H1 (cell line): ENCODE measurements around the gene ASXL2. TPM values are rescaled to one million over a fixed set of nuclear protein-coding genes. Genes with fewer than 3 reads are reported as not detected.
A peak's percentile ranks its signal among the peaks of the same experiment; 100 is the strongest.

Experiments used
- CTCF ChIA-PET: fragments of 300-600 bp; sonication (Branson Sonifier 250); formaldehyde crosslinking; loops from one replicate; lab custom pipeline; 2021; ENCODE audit not compliant: partially characterized antibody; lab: Charles Lee
- POLR2A ChIA-PET: fragments of 300-600 bp; sonication (Branson Sonifier 250); formaldehyde crosslinking; loops from one replicate; lab custom pipeline; 2021; ENCODE audit warnings: inconsistent platforms; ENCODE audit not compliant: partially characterized antibody; lab: Charles Lee
- DNase-seq, 2 experiments: peaks; one replicate each; pipeline versions ENCODE4 v3.0.0 to v3.0.0-alpha.2; 2010 to 2022; ENCODE audit warnings: low spot score in 2 of 2, low read depth in 1 of 2, mixed read lengths in 1 of 2
- FAIRE-seq: peaks from 2 replicates; lab custom pipeline; 2011; peaks lifted over from hg19 to GRCh38; lab: Jason Lieb, UNC
- H2AFZ ChIP-seq: 2 replicates; pipeline ENCODE4 v1.8.1; 2012; ENCODE audit warnings: low read length, inconsistent platforms
- H2AK5ac ChIP-seq: 2 replicates; pipeline ENCODE4 v1.6.1; 2013; ENCODE audit warnings: low read depth, low read length
- H2BK120ac ChIP-seq: replicated peaks from 2 replicates; pipeline ENCODE3; 2013; ENCODE audit warnings: low read depth, low read length, inconsistent platforms
- H2BK12ac ChIP-seq: 2 replicates; pipeline ENCODE4 v1.6.1; 2013; ENCODE audit warnings: low read depth, low read length
- H2BK15ac ChIP-seq: 2 replicates; pipeline ENCODE4 v1.6.1; 2013; ENCODE audit warnings: low read length
- H2BK20ac ChIP-seq: 2 replicates; pipeline ENCODE4 v1.6.1; 2013; ENCODE audit warnings: low read length
- H2BK5ac ChIP-seq: 2 replicates; pipeline ENCODE4 v1.6.1; 2013; ENCODE audit warnings: low read depth, low read length
- H3K14ac ChIP-seq: 2 replicates; pipeline ENCODE4 v1.6.1; 2013; ENCODE audit warnings: inconsistent platforms; ENCODE audit not compliant: insufficient read length
- H3K18ac ChIP-seq: 2 replicates; pipeline ENCODE4 v1.6.1; 2013; ENCODE audit warnings: low read length; ENCODE audit errors: extremely low read depth
- H3K23ac ChIP-seq: 2 replicates; pipeline ENCODE4 v1.6.1; 2013; ENCODE audit warnings: inconsistent platforms; ENCODE audit not compliant: insufficient read length
- H3K23me2 ChIP-seq: 2 replicates; pipeline ENCODE4 v1.6.1; 2013; ENCODE audit warnings: low read depth, low read length
- H3K27ac ChIP-seq: 2 replicates; pipeline ENCODE4 v1.6.1; 2011; ENCODE audit warnings: low read depth, low read length, inconsistent platforms
- H3K27me3 ChIP-seq, 4 experiments: replicated peaks in 1 of 4; 1 replicate in 1 of 4; 2 replicates in 3 of 4; pipeline versions ENCODE4 v1.6.1 to v1.8.1; 2011 to 2013; ENCODE audit warnings: low read length in 3 of 4, mild to moderate bottlenecking in 3 of 4, inconsistent platforms in 2 of 4, mixed read lengths in 2 of 4, moderate library complexity in 1 of 4; ENCODE audit not compliant: control insufficient read depth in 3 of 4, insufficient read depth in 3 of 4; ENCODE audit errors: extremely low read depth in 1 of 4
- H3K36me3 ChIP-seq, 4 experiments: 2 replicates each; pipeline versions ENCODE4 v1.6.1 to v1.8.1; 2011 to 2013; ENCODE audit warnings: mild to moderate bottlenecking in 4 of 4, low read length in 3 of 4, moderate library complexity in 2 of 4, control low read depth in 1 of 4, inconsistent platforms in 1 of 4; ENCODE audit not compliant: insufficient read depth in 4 of 4, control insufficient read depth in 2 of 4
- H3K4ac ChIP-seq: replicated peaks from 2 replicates; pipeline ENCODE3; 2013; ENCODE audit warnings: low read length, low read depth, mixed read lengths, inconsistent platforms; ENCODE audit not compliant: insufficient read length
- H3K4me1 ChIP-seq, 4 experiments: replicated peaks in 1 of 4; 1 replicate in 1 of 4; 2 replicates in 3 of 4; pipeline versions ENCODE4 v1.6.1 to v1.8.1; 2011 to 2013; ENCODE audit warnings: low read length in 3 of 4, inconsistent platforms in 2 of 4, mixed read lengths in 1 of 4; ENCODE audit not compliant: insufficient read depth in 4 of 4, control insufficient read depth in 3 of 4
- H3K4me2 ChIP-seq, 2 experiments: 2 replicates each; pipeline versions ENCODE4 v1.6.1 to v1.8.1; 2011 to 2013; ENCODE audit warnings: low read depth in 2 of 2, low read length in 2 of 2, control low read depth in 1 of 2, inconsistent platforms in 1 of 2, mild to moderate bottlenecking in 1 of 2; ENCODE audit not compliant: insufficient read depth in 1 of 2
- H3K4me3 ChIP-seq, 4 experiments: fragments of 200-600, 300-600 bp in 1 of 4; sonication (generic), shearing (Covaris generic), sonication (Bioruptor Twin) in 1 of 4; 2 replicates each; pipeline versions ENCODE4 v1.5.1 to v1.8.1; 2011 to 2016; ENCODE audit warnings: low read length in 4 of 4, low read depth in 3 of 4, control low read depth in 2 of 4, inconsistent platforms in 2 of 4, mild to moderate bottlenecking in 2 of 4, mixed read lengths in 1 of 4, moderate library complexity in 1 of 4; ENCODE audit not compliant: insufficient read depth in 2 of 4; ENCODE audit errors: extremely low read depth in 1 of 4
- H3K56ac ChIP-seq: replicated peaks from 2 replicates; pipeline ENCODE3; 2013; ENCODE audit warnings: low read depth, mild to moderate bottlenecking, mixed read lengths, low read length, inconsistent platforms; ENCODE audit not compliant: insufficient read length
- H3K79me1 ChIP-seq: 2 replicates; pipeline ENCODE4 v1.6.1; 2013; ENCODE audit warnings: low read depth, low read length, control low read depth
- H3K79me2 ChIP-seq, 2 experiments: 2 replicates each; pipeline versions ENCODE4 v1.6.1 to v1.8.1; 2012 to 2013; ENCODE audit warnings: low read length in 2 of 2, mild to moderate bottlenecking in 2 of 2, inconsistent platforms in 1 of 2; ENCODE audit not compliant: insufficient read depth in 2 of 2, control insufficient read depth in 1 of 2
- H3K9ac ChIP-seq, 4 experiments: replicated peaks in 1 of 4; 1 replicate in 1 of 4; 2 replicates in 3 of 4; pipeline versions ENCODE4 v1.6.1 to v1.8.1; 2011 to 2013; ENCODE audit warnings: low read depth in 3 of 4, low read length in 3 of 4, control low read depth in 2 of 4, mild to moderate bottlenecking in 2 of 4, moderate library complexity in 2 of 4, inconsistent platforms in 1 of 4; ENCODE audit errors: extremely low read depth in 1 of 4
- H3K9me3 ChIP-seq, 2 experiments: 2 replicates each; pipeline versions ENCODE4 v1.6.1 to v1.8.1; 2012 to 2013; ENCODE audit warnings: mild to moderate bottlenecking in 2 of 2, moderate library complexity in 2 of 2, control low read depth in 1 of 2, inconsistent platforms in 1 of 2, low read depth in 1 of 2, low read length in 1 of 2, mixed read lengths in 1 of 2; ENCODE audit not compliant: insufficient read depth in 2 of 2
- H4K20me1 ChIP-seq, 2 experiments: replicated peaks in 1 of 2; 2 replicates each; pipeline versions ENCODE3 to v1.8.1; 2011 to 2013; ENCODE audit warnings: inconsistent platforms in 2 of 2, low read length in 2 of 2, mild to moderate bottlenecking in 1 of 2; ENCODE audit not compliant: insufficient read depth in 2 of 2, control insufficient read depth in 1 of 2
- H4K5ac ChIP-seq: 2 replicates; pipeline ENCODE4 v1.6.1; 2013; ENCODE audit warnings: low read length, low read depth, mixed read lengths, inconsistent platforms; ENCODE audit not compliant: insufficient read length
- H4K8ac ChIP-seq: 2 replicates; pipeline ENCODE4 v1.8.0; 2013; ENCODE audit warnings: mild to moderate bottlenecking, moderate library complexity, low read length, inconsistent platforms; ENCODE audit not compliant: insufficient read depth; ENCODE audit errors: extremely low read depth
- H4K91ac ChIP-seq: replicated peaks from 2 replicates; pipeline ENCODE3; 2013; ENCODE audit warnings: low read length, mixed read lengths, inconsistent platforms; ENCODE audit not compliant: insufficient read length
- CBX8 ChIP-seq: fragments of 300-800, 300-1000 bp; sonication (generic); IDR thresholded peaks from 2 replicates; pipeline ENCODE4 v1.7.1; 2016; ENCODE audit warnings: low read depth, low read length, borderline replicate concordance
- CHD2 ChIP-seq: IDR thresholded peaks from 2 replicates; pipeline ENCODE4 v1.6.1; 2012; ENCODE audit warnings: low read length, improper control_type of control experiment
- SIN3A ChIP-seq, 2 experiments: IDR thresholded peaks in 1 of 2; conservative IDR thresholded peaks in 1 of 2; 2 replicates each; pipeline ENCODE4 v1.6.1; 2011 to 2012; ENCODE audit warnings: low read length in 2 of 2, improper control_type of control experiment in 1 of 2, low read depth in 1 of 2, mild to moderate bottlenecking in 1 of 2
- WGBS, 2 experiments: shearing (Covaris generic) in 1 of 2; methylation state at CpG; one replicate each; pipeline versions ENCODE4 v1.1.6 to v1.1.7; 2013 to 2015; ENCODE audit warnings: low lambda C conversion rate in 2 of 2, mixed read lengths in 2 of 2, inconsistent platforms in 1 of 2, low coverage in 1 of 2, missing lambda C conversion rate in 1 of 2; ENCODE audit not compliant: insufficient replicate concordance in 2 of 2, insufficient coverage in 1 of 2, insufficient read length in 1 of 2; ENCODE audit errors: extremely low coverage in 1 of 2, missing lambda C conversion rate in 1 of 2; 5-methylcytosine and 5-hydroxymethylcytosine counted together
- polyA plus RNA-seq, 7 experiments: library from polyadenylated mRNA; depleted of rRNA in 3 of 7; stranded (reverse) in 5 of 7; unstranded in 2 of 7; fragments of >200 nt in 5 of 7; fragments of 200-250 nt in 2 of 7; gene quantifications; 1 replicate in 5 of 7; 2 replicates in 1 of 7; 4 replicates in 1 of 7; pipeline versions ENCODE4 v1.2.1 to v1.2.3, GENCODE V29; 2011 to 2013; ENCODE audit warnings: missing spikeins in 2 of 7, mixed read lengths in 2 of 7
- total RNA-seq: library from RNA; stranded (reverse); fragmentation: NEBNext Ultra II Directional; extraction: Animal tissue kit (Norgen Biotek cat#: 25700); gene quantifications from 2 replicates; pipeline ENCODE4 v1.2.1, GENCODE V29; 2021

Gene ASXL2
- total and polyA plus RNA-seq, 2 of the 8 experiments (the other 6 are each of a cell fraction or from before 2014, with no cell fraction given): 7.2 to 41.3 TPM

DNA sequence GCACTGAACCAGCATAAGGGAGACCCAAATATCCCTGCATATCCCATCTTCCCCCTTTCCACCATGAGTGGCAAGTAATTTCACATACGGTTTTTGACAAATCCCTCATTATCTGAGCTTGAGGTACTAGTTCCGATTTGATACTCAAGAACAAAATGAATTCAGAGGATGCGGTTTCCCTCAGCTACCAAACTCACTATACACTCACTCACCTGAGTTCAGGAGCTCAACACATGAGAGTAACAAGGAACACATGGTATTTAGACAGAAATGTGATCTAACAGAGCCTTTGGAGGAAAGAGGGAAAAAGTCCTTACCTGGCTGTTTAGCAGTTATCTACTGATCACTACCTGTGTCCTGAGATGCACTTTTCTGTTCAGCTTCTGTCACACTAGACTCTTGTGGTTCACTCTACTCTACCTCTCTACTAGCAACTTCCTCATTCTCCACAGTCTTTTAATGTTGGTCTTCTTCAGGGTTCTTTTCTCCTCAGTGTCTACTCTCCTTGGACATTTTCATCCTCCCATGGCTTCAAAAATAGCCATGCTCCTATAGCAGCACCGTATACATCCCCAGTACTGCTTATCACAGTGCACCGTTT, 25.1 kb downstream of the ASXL2 start:
- no peak overlapping the region for H3K23ac ChIP-seq
- no peak overlapping the region for H3K4me3 ChIP-seq
- ChIA-PET POLR2A (interaction anchor here (0.6 to 1.8 kb wide), 3 partner anchors 26 to 276 kb away, joined by 3 to 4 read pairs (median 3); partner anchors contain the start of gene ASXL2), CTCF (interaction anchor here (0.6 to 6.3 kb wide), 25 partner anchors 12 to 1399 kb away, joined by 3 to 85 read pairs (median 6); partner anchors contain the start of gene ASXL2)
- H3K79me2 ChIP-seq: peaks cover 0 to 72% of the 10 kb centered on the region in 2 experiments; a peak in 2 of 4 replicates
- no peak overlapping the region for H2AK5ac ChIP-seq
- no peak overlapping the region for H4K8ac ChIP-seq
- H3K27ac ChIP-seq: peak overlapping the region; percentile 18; the same call in 1 of the 2 replicates
- H3K4me1 ChIP-seq: peaks cover 0 to 4% (median 3%) of the 10 kb centered on the region in 4 experiments; a peak in 3 of 7 replicates
- 94% methylated on average over 5 of the region's 5 CpGs; no CpG with 5 or more reads in 1 of the 2 experiments for WGBS, 2 experiments
- no peak overlapping the region for H3K9ac ChIP-seq
- H2BK120ac ChIP-seq: no peak overlapping the region
- H3K4me2 ChIP-seq: no peak overlapping the region
- no peak for TF ChIP-seq SIN3A (conservative IDR thresholded peaks at IDR 0.05 in 1 of 2, IDR thresholded peaks at IDR 0.05 in 1 of 2; ENCODE audit: low read depth in 1 of 2, low read length in 2 of 2)
- no peak for TF ChIP-seq CHD2
- TF ChIP-seq CBX8: no peak
- TF ChIP-seq, all 59 proteins: peak for 0
- DNase-seq (no peak), FAIRE-seq (no peak)
- H2BK20ac ChIP-seq: no peak overlapping the region
- no peak overlapping the region for H3K56ac ChIP-seq
- H3K18ac ChIP-seq: no peak overlapping the region
- H4K5ac ChIP-seq: no peak overlapping the region
- H2BK12ac ChIP-seq: no peak overlapping the region
- H2BK15ac ChIP-seq: no peak overlapping the region
- peaks cover 4 to 8% of the 10 kb centered on the region in 2 experiments for H4K20me1 ChIP-seq
- H3K4ac ChIP-seq: no peak overlapping the region
- H2AFZ ChIP-seq: no peak overlapping the region
- no peaks in the 10 kb centered on the region for H3K9me3 ChIP-seq
- H4K91ac ChIP-seq: no peak overlapping the region
- H3K79me1 ChIP-seq: peaks cover 9% of the 10 kb centered on the region
- H2BK5ac ChIP-seq: no peak overlapping the region
- no peak overlapping the region for H3K14ac ChIP-seq
- no peaks in the 10 kb centered on the region for H3K27me3 ChIP-seq
- no peaks in the 10 kb centered on the region; a peak in 1 of 8 replicates for H3K36me3 ChIP-seq
- no peaks in the 10 kb centered on the region for H3K23me2 ChIP-seq
